ENCODE results near the gene NT5C2.
"Not testable (repeated sequence)": the region's sequence is repeated elsewhere in the genome, so short reads cannot be mapped to it uniquely, and the experiment has no call there.

Gene NT5C2

GRCh38 chr10:103145046-103145445 is 48.0 kb downstream of the NT5C2 start:
- no peak for DNase-seq
- H3K27me3 ChIP-seq (ENCODE audit: insufficient read depth, low read depth, severe bottlenecking), result no peaks in the 10 kb centered on the region
- no peaks in the 10 kb centered on the region for H3K9me3 ChIP-seq (ENCODE audit: severe bottlenecking)
- H3K4me3 ChIP-seq (ENCODE audit: low read depth, low read length), result no peak overlapping the region
- no peak for TF ChIP-seq CTCF (IDR thresholded peaks at IDR 0.05; ENCODE audit: low read depth, low read length)
- no peak overlapping the region for H3K27ac ChIP-seq
- H3K36me3 ChIP-seq, result no peaks in the 10 kb centered on the region

GRCh38 chr10:103144041-103144440 is 49.0 kb downstream of the NT5C2 start:
- no peak overlapping the region for H3K4me3 ChIP-seq (ENCODE audit: low read depth, low read length)
- no peak for DNase-seq
- no peaks in the 10 kb centered on the region for H3K27me3 ChIP-seq (ENCODE audit: insufficient read depth, low read depth, severe bottlenecking)
- no peak overlapping the region for H3K27ac ChIP-seq
- H3K36me3 ChIP-seq, result no peaks in the 10 kb centered on the region
- no peaks in the 10 kb centered on the region for H3K9me3 ChIP-seq (ENCODE audit: severe bottlenecking)
- TF ChIP-seq CTCF (IDR thresholded peaks at IDR 0.05; ENCODE audit: low read depth, low read length), result no peak

- H3K27me3 ChIP-seq (ENCODE audit: insufficient read depth, low read depth, severe bottlenecking); H3K27ac ChIP-seq; H3K36me3 ChIP-seq; H3K9me3 ChIP-seq (ENCODE audit: severe bottlenecking); H3K4me3 ChIP-seq (ENCODE audit: low read depth, low read length); DNase-seq: not testable (repeated sequence)
Measured at GRCh38 chr10:103143641-103144040, 49.4 kb downstream of the NT5C2 start.

- no peaks in the 10 kb centered on the region for H3K36me3 ChIP-seq
- H3K9me3 ChIP-seq (ENCODE audit: severe bottlenecking), result no peaks in the 10 kb centered on the region
- H3K27ac ChIP-seq, result no peak overlapping the region
- no peak for DNase-seq
- TF ChIP-seq CTCF (IDR thresholded peaks at IDR 0.05; ENCODE audit: low read depth, low read length), result no peak
- H3K27me3 ChIP-seq (ENCODE audit: insufficient read depth, low read depth, severe bottlenecking), result no peaks in the 10 kb centered on the region
- no peak overlapping the region for H3K4me3 ChIP-seq (ENCODE audit: low read depth, low read length)
Measured at GRCh38 chr10:103141950-103142349, 51.1 kb downstream of the NT5C2 start.

- no peak overlapping the region for H3K4me3 ChIP-seq (ENCODE audit: low read depth, low read length)
- DNase-seq, result no peak
- H3K36me3 ChIP-seq, result no peaks in the 10 kb centered on the region; the same call in 1 of the 2 replicates
- no peaks in the 10 kb centered on the region for H3K27me3 ChIP-seq (ENCODE audit: insufficient read depth, low read depth, severe bottlenecking)
- H3K9me3 ChIP-seq (ENCODE audit: severe bottlenecking), result no peaks in the 10 kb centered on the region
- no peak for TF ChIP-seq CTCF (IDR thresholded peaks at IDR 0.05; ENCODE audit: low read depth, low read length)
- no peak overlapping the region for H3K27ac ChIP-seq
Measured at GRCh38 chr10:103140469-103140868, 52.6 kb downstream of the NT5C2 start.

- H3K27ac ChIP-seq, result no peak overlapping the region
- no peaks in the 10 kb centered on the region for H3K9me3 ChIP-seq (ENCODE audit: severe bottlenecking)
- no peaks in the 10 kb centered on the region; the same call in 1 of the 2 replicates for H3K36me3 ChIP-seq
- H3K27me3 ChIP-seq (ENCODE audit: insufficient read depth, low read depth, severe bottlenecking), result no peaks in the 10 kb centered on the region
- no peak for DNase-seq
- no peak for TF ChIP-seq CTCF (IDR thresholded peaks at IDR 0.05; ENCODE audit: low read depth, low read length)
- H3K4me3 ChIP-seq (ENCODE audit: low read depth, low read length), result no peak overlapping the region
Measured at GRCh38 chr10:103139803-103140202, 53.3 kb downstream of the NT5C2 start.

- not testable (repeated sequence) for DNase-seq; H3K9me3 ChIP-seq (ENCODE audit: severe bottlenecking); H3K27me3 ChIP-seq (ENCODE audit: insufficient read depth, low read depth, severe bottlenecking); H3K36me3 ChIP-seq; H3K4me3 ChIP-seq (ENCODE audit: low read depth, low read length); H3K27ac ChIP-seq
Measured at GRCh38 chr10:103135168-103135567, 57.9 kb downstream of the NT5C2 start.

Data from WERI-Rb-1 (cell line).